ENCODE measurements around the gene ZNF766.
"Not testable (repeated sequence)": the region's sequence is repeated elsewhere in the genome, so short reads cannot be mapped to it uniquely, and the experiment has no call there.

The ZNF766 gene

GRCh38 chr19:52277471-52277870, 8.1 kb downstream of the ZNF766 start:
- DNase-seq: no peak

GRCh38 chr19:52286256-52286655, 16.9 kb downstream of the ZNF766 start:
- DNase-seq: no peak

- DNase-seq: no peak
Measured at GRCh38 chr19:52291781-52292180, 22.4 kb downstream of the ZNF766 start.

- not testable (repeated sequence) for DNase-seq
Measured at GRCh38 chr19:52292946-52293345, 23.6 kb downstream of the ZNF766 start.

GRCh38 chr19:52296400-52296772, 27.0 kb downstream of the ZNF766 start:
- no peak for DNase-seq

- DNase-seq: peak; percentile 45 to 85 (median 80)
Measured at GRCh38 chr19:52296773-52297600, 27.6 kb downstream of the ZNF766 start, which contains the start of gene ZNF480. Gene ZNF480 (plus strand): TSS chr19:52297169. CDS start chr19:52300413, 3,244 bp downstream.

- DNase-seq: no peak
Measured at GRCh38 chr19:52297601-52298364, 28.4 kb downstream of the ZNF766 start.

- DNase-seq: peak in 1 of 5 experiments; percentile 40
Measured at GRCh38 chr19:52307275-52307674, 37.9 kb downstream of the ZNF766 start.

GRCh38 chr19:52322429-52322828, 53.0 kb downstream of the ZNF766 start:
- no peak for DNase-seq

- DNase-seq: peak in 1 of 5 experiments; percentile 35
Measured at GRCh38 chr19:52331757-52332156, 62.4 kb downstream of the ZNF766 start.

GRCh38 chr19:52335768-52336116, 66.4 kb downstream of the ZNF766 start:
- DNase-seq: no peak

GRCh38 chr19:52336117-52336790, 66.9 kb downstream of the ZNF766 start, which contains the start of gene ZNF610:
Gene ZNF610 (plus strand): TSS chr19:52336243. CDS start chr19:52349173, 12,930 bp downstream.
- DNase-seq: peak; percentile 68 to 88 (median 73)

- DNase-seq: no peak
Measured at GRCh38 chr19:52336791-52337381, 67.5 kb downstream of the ZNF766 start.

GRCh38 chr19:52339022-52339421, 69.6 kb downstream of the ZNF766 start:
- DNase-seq: not testable (repeated sequence)

- peak in 4 of 5 experiments; percentile 15 to 52 (median 23) for DNase-seq
Measured at GRCh38 chr19:52343548-52343947, 74.2 kb downstream of the ZNF766 start.

- no peak for DNase-seq
Measured at GRCh38 chr19:52345162-52345561, 75.8 kb downstream of the ZNF766 start.

Measured in T-helper 2 cell (primary cell).